ENCODE measurements around the gene CSF3R.

The CSF3R gene

DNA sequence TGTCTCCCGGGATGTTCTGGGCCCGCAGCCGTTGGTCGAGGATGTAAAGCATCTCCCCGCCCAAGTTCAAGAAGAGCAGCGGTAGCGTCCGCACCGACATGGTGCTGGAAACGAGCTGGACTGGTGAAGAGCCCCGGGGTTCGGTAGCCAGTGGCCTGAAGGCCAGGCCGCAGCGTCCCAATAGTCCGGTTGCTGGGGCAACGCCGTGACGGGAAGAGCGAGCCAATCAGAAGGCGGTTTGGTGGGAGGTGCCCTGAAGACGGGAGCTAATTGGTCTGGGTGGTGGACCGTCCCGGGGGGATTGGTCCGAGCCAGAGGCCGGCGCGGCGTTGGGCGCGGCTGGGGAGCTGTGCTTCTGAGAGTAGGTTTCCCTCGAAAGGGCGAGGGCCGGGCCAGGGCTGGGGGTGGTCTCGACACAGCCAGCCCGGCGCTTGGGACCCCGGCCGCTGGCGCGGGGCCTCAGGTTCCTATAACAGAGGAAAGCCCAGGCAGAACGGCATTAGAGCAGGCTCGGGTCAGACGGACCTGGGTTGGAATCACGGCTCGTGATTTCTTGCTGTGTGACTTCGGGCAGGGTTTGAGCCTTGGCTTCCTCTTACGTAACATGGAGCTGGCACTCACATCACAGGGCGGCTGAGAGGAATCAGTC lies 32.3 kb downstream of the CSF3R start, which contains the start of gene OSCP1:
TSS of gene OSCP1 (minus strand) at position 182 of the 649 bp plus-strand sequence. CDS start at position 100, 82 bp downstream.
- Histone ChIP-seq H3K27me3 (ENCODE audit: control insufficient read depth, low read length) (no peaks in the 10 kb centered on the region), H3K4me1 (ENCODE audit: control insufficient read depth, low read length) (peaks cover 12% of the 10 kb centered on the region), H3K4me2 (ENCODE audit: low read length) (peak within 1 kb of the TSS; percentile 73), H3K27ac (ENCODE audit: low read depth, low read length) (peak within 1 kb of the TSS; percentile 41), H3K9me2 (replicated peaks; ENCODE audit: control insufficient read depth, low read length) (no peaks in the 10 kb centered on the region), H3K9me3 (ENCODE audit: control insufficient read depth, insufficient read depth, low read length) (no peaks in the 10 kb centered on the region), H3K79me2 (ENCODE audit: control insufficient read depth, low read length) (no peaks in the 10 kb centered on the region), H4K20me1 (ENCODE audit: control insufficient read depth, insufficient read depth, low read depth, low read length) (no peaks in the 10 kb centered on the region), H3K36me3 (ENCODE audit: control insufficient read depth, low read length) (peaks cover 15% of the 10 kb centered on the region), H3K4me3 (ENCODE audit: low read length) (peak within 1 kb of the TSS; percentile 88), H3F3A (ENCODE audit: control insufficient read depth, insufficient read depth) (peaks cover 11% of the 10 kb centered on the region)
- TF ChIP-seq CTCF (IDR thresholded peaks at IDR 0.05; ENCODE audit: low read depth, low read length, poor library complexity, severe bottlenecking) = no peak
- no peak for TF ChIP-seq EZH2phosphoT487 (IDR thresholded peaks at IDR 0.05; ENCODE audit: borderline replicate concordance, low read length)

- peaks cover 12% of the 10 kb centered on the region for H3K4me1 ChIP-seq (ENCODE audit: control insufficient read depth, low read length)
- no peak overlapping the region for H3K4me2 ChIP-seq (ENCODE audit: low read length)
- H3K27me3 ChIP-seq (ENCODE audit: control insufficient read depth, low read length) = no peaks in the 10 kb centered on the region
- H3K9me3 ChIP-seq (ENCODE audit: control insufficient read depth, insufficient read depth, low read length) = no peaks in the 10 kb centered on the region
- H3F3A ChIP-seq (ENCODE audit: control insufficient read depth, insufficient read depth) = peaks cover 5% of the 10 kb centered on the region; the same call in 1 of the 2 replicates
- no peak overlapping the region for H3K27ac ChIP-seq (ENCODE audit: low read depth, low read length)
- H3K4me3 ChIP-seq (ENCODE audit: low read length) = no peak overlapping the region
- H3K79me2 ChIP-seq (ENCODE audit: control insufficient read depth, low read length) = no peaks in the 10 kb centered on the region
- TF ChIP-seq CTCF (IDR thresholded peaks at IDR 0.05; ENCODE audit: low read depth, low read length, poor library complexity, severe bottlenecking) = no peak
- no peak for TF ChIP-seq EZH2phosphoT487 (IDR thresholded peaks at IDR 0.05; ENCODE audit: borderline replicate concordance, low read length)
- H4K20me1 ChIP-seq (ENCODE audit: control insufficient read depth, insufficient read depth, low read depth, low read length) = no peaks in the 10 kb centered on the region
- no peaks in the 10 kb centered on the region for H3K36me3 ChIP-seq (ENCODE audit: control insufficient read depth, low read length)
- no peaks in the 10 kb centered on the region for H3K9me2 ChIP-seq (replicated peaks; ENCODE audit: control insufficient read depth, low read length)
These were observed 34.1 kb downstream of the CSF3R start for GRCh38 chr1:36448530-36449056.

GRCh38 chr1:36447450-36447849 lies 35.3 kb downstream of the CSF3R start:
- Histone ChIP-seq H3K4me2 (ENCODE audit: low read length) (no peak overlapping the region), H3K9me3 (ENCODE audit: control insufficient read depth, insufficient read depth, low read length) (no peaks in the 10 kb centered on the region), H3K27ac (ENCODE audit: low read depth, low read length) (no peak overlapping the region), H3K36me3 (ENCODE audit: control insufficient read depth, low read length) (no peaks in the 10 kb centered on the region), H3K4me3 (ENCODE audit: low read length) (no peak overlapping the region), H3K9me2 (replicated peaks; ENCODE audit: control insufficient read depth, low read length) (no peaks in the 10 kb centered on the region), H3K4me1 (ENCODE audit: control insufficient read depth, low read length) (peaks cover 12% of the 10 kb centered on the region), H4K20me1 (ENCODE audit: control insufficient read depth, insufficient read depth, low read depth, low read length) (no peaks in the 10 kb centered on the region), H3K79me2 (ENCODE audit: control insufficient read depth, low read length) (no peaks in the 10 kb centered on the region), H3K27me3 (ENCODE audit: control insufficient read depth, low read length) (no peaks in the 10 kb centered on the region), H3F3A (ENCODE audit: control insufficient read depth, insufficient read depth) (0 out of 2 replicates have a peak, but pooled peaks cover 3% of the 10 kb centered on the region)
- no peak for TF ChIP-seq CTCF (IDR thresholded peaks at IDR 0.05; ENCODE audit: low read depth, low read length, poor library complexity, severe bottlenecking)
- no peak for TF ChIP-seq EZH2phosphoT487 (IDR thresholded peaks at IDR 0.05; ENCODE audit: borderline replicate concordance, low read length)
